ENCODE data around the gene ITPRIP. TPM values are rescaled to one million over a fixed set of nuclear protein-coding genes. Genes with fewer than 3 reads are reported as not detected.

ITPRIP gene
- total RNA-seq, 1 experiment from 2014 or later = 22.5 TPM

DNA sequence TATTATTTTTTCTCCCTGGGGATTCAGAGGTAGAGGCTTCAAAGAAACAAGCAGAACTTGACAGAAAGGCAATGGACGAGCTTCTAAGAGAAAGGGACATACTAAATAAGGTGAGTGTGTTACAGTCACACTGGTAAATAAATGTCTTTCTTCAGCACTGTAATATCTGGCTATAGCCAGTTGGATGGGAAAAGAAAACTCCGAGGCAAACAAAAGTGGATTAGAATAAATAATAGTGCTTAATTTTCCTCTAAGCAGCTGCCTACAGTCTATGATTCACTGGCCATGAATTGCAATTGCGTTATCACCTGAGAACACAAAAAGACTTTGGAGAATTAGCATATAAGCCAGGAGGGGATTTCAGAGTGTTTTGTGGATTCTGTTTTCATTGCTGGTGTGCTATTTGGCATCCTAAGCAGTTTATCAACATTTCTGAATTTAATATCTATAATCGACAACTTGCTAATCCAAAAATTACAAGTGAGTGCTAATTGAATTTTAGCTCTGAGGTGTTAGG, 38.6 kb upstream of the ITPRIP start:
- no peak overlapping the region for H2BK12ac ChIP-seq (ENCODE audit: insufficient read length, low read depth, low read length)
- Mint-ChIP-seq H3K27me3 (ENCODE audit: low read depth) (no peaks in the 10 kb centered on the region; the same call in 1 of the 2 replicates), H3K4me1 (peaks cover 12 to 18% of the 10 kb centered on the region in 2 experiments), H3K9me3 (no peaks in the 10 kb centered on the region; a peak in 1 of 5 replicates), H3K4me3 (no peak overlapping the region), H3K36me3 (ENCODE audit: insufficient read depth in 1 of 3, low read depth in 3 of 3) (peaks cover 0 to 2% (median 0%) of the 10 kb centered on the region in 3 experiments; a peak in 2 of 7 replicates), H3K27ac (peak overlapping the region in 1 of 3 experiments; percentile 16; a peak in 1 of 7 replicates)
- H2BK120ac ChIP-seq (ENCODE audit: low read depth, low read length, poor library complexity, severe bottlenecking) = no peak overlapping the region
- no peaks in the 10 kb centered on the region for H3K9me3 ChIP-seq (ENCODE audit: control insufficient read depth, low read depth, low read length)
- no peaks in the 10 kb centered on the region for H3K79me2 ChIP-seq (ENCODE audit: insufficient read depth, low read length)
- no peak for DNase-seq
- no peak overlapping the region for H4K91ac ChIP-seq (ENCODE audit: insufficient read length, low read depth, low read length)
- no peak overlapping the region for H3T11ph ChIP-seq (ENCODE audit: low read length)
- H2BK15ac ChIP-seq (ENCODE audit: low read depth, low read length) = no peak overlapping the region
- peaks cover 6% of the 10 kb centered on the region; the same call in 1 of the 2 replicates for H3K4me1 ChIP-seq (ENCODE audit: insufficient read depth, low read length)
- H3K79me1 ChIP-seq (ENCODE audit: insufficient read depth, low read depth, low read length, poor library complexity, severe bottlenecking) = no peaks in the 10 kb centered on the region
- H4K8ac ChIP-seq (replicated peaks; ENCODE audit: insufficient read length, low read depth, low read length) = no peak overlapping the region
- no peak overlapping the region for H2AFZ ChIP-seq (ENCODE audit: low read length)
- no peak overlapping the region for H3K27ac ChIP-seq (ENCODE audit: insufficient read length, low read depth, low read length)
- no peak overlapping the region for H3K4me2 ChIP-seq (ENCODE audit: insufficient read depth, insufficient read length, low read length)
- H3K23me2 ChIP-seq (ENCODE audit: insufficient read length, low read depth, low read length, poor library complexity, severe bottlenecking) = peaks cover 2% of the 10 kb centered on the region
- H4K20me1 ChIP-seq (ENCODE audit: control insufficient read depth, insufficient read depth, insufficient read length) = no peaks in the 10 kb centered on the region
- no peak overlapping the region for H3K14ac ChIP-seq (ENCODE audit: insufficient read depth, low read length)
- H3K9ac ChIP-seq (ENCODE audit: extremely low read depth, insufficient read length, low read length) = no peak overlapping the region
- WGBS (ENCODE audit: extremely low coverage, insufficient read length, low lambda C conversion rate) = no CpG with 5 or more reads among the region's 4 CpGs
- TF ChIP-seq, protein P1, sequence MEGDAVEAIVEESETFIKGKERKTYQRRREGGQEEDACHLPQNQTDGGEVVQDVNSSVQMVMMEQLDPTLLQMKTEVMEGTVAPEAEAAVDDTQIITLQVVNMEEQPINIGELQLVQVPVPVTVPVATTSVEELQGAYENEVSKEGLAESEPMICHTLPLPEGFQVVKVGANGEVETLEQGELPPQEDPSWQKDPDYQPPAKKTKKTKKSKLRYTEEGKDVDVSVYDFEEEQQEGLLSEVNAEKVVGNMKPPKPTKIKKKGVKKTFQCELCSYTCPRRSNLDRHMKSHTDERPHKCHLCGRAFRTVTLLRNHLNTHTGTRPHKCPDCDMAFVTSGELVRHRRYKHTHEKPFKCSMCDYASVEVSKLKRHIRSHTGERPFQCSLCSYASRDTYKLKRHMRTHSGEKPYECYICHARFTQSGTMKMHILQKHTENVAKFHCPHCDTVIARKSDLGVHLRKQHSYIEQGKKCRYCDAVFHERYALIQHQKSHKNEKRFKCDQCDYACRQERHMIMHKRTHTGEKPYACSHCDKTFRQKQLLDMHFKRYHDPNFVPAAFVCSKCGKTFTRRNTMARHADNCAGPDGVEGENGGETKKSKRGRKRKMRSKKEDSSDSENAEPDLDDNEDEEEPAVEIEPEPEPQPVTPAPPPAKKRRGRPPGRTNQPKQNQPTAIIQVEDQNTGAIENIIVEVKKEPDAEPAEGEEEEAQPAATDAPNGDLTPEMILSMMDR (conservative IDR thresholded peaks at IDR 0.05) = no peak
- H2AK5ac ChIP-seq (ENCODE audit: insufficient read length, low read length) = no peak overlapping the region
- no peak overlapping the region for H4K5ac ChIP-seq (ENCODE audit: insufficient read length, low read depth, low read length)
- H3K18ac ChIP-seq (ENCODE audit: insufficient read length, low read depth, low read length) = no peak overlapping the region
- H2BK20ac ChIP-seq (ENCODE audit: low read depth, low read length, poor library complexity, severe bottlenecking) = no peak overlapping the region
- H3K27me3 ChIP-seq (ENCODE audit: insufficient read depth, low read length) = no peaks in the 10 kb centered on the region
- H3K56ac ChIP-seq (ENCODE audit: insufficient read length, low read depth, low read length) = no peak overlapping the region
- H3K23ac ChIP-seq (ENCODE audit: insufficient read length, low read depth, low read length) = no peak overlapping the region
- H3K4ac ChIP-seq (ENCODE audit: low read depth, low read length) = no peak overlapping the region
- no peak overlapping the region for H2BK5ac ChIP-seq (ENCODE audit: insufficient read length, low read length)
